ENCODE results near the gene CRKL.

The CRKL gene

GRCh38 chr22:20920881-20921203, 3.6 kb downstream of the CRKL start:
- peak overlapping the region; percentile 99; the same call in 1 of the 2 replicates for H3K9ac ChIP-seq (ENCODE audit: low read depth, low read length)

GRCh38 chr22:20922141-20922751, 5.0 kb downstream of the CRKL start:
- Histone ChIP-seq H3K27me3 (ENCODE audit: insufficient read depth, low read length, poor library complexity) (no peaks in the 10 kb centered on the region), H3K4me3 (ENCODE audit: low read depth in 1 of 2, low read length in 2 of 2) (0 out of 4 replicates have a peak overlapping the region, but pooled peaks of 1 of the 2 experiments have one; percentile 12), H3K9me3 (ENCODE audit: insufficient read depth, low read length, severe bottlenecking) (no peaks in the 10 kb centered on the region), H3K79me2 (ENCODE audit: insufficient read depth, low read length) (peaks cover 100% of the 10 kb centered on the region), H3K4me2 (ENCODE audit: insufficient read depth, low read length) (peak overlapping the region; percentile 87; the same call in 1 of the 2 replicates), H3K4me1 (ENCODE audit: insufficient read depth, low read length) (peaks cover 47% of the 10 kb centered on the region), H4K20me1 (ENCODE audit: insufficient read depth, low read length) (peaks cover 81% of the 10 kb centered on the region), H3K36me3 (ENCODE audit: insufficient read depth, low read length) (peaks cover 54% of the 10 kb centered on the region), H2AFZ (ENCODE audit: low read depth, low read length) (no peak overlapping the region), H3K9ac (ENCODE audit: low read depth, low read length) (0 out of 2 replicates have a peak overlapping the region, but pooled peaks have one; percentile 21), H3K27ac (ENCODE audit: low read length) (no peak overlapping the region)
- ATAC-seq (ENCODE audit: insufficient read depth, low read depth) (no peak), DNase-seq (no peak)
- TF ChIP-seq EZH2 (IDR thresholded peaks at IDR 0.05; ENCODE audit: borderline replicate concordance, low read depth, low read length, severe bottlenecking) (no peak), CTCF (IDR thresholded peaks at IDR 0.05; ENCODE audit: borderline replicate concordance, extremely low read depth, low read length, poor library complexity, severe bottlenecking) (no peak)

More at GRCh38 chr22:20920881-20921203, 3.6 kb downstream of the CRKL start:
- H3K4me2 ChIP-seq (ENCODE audit: insufficient read depth, low read length), result peak overlapping the region; percentile 87
- H3K36me3 ChIP-seq (ENCODE audit: insufficient read depth, low read length), result peaks cover 45% of the 10 kb centered on the region
- H3K27me3 ChIP-seq (ENCODE audit: insufficient read depth, low read length, poor library complexity), result no peaks in the 10 kb centered on the region
- peak overlapping the region; percentile 8; the same call in 1 of the 2 replicates for H3K27ac ChIP-seq (ENCODE audit: low read length)
- TF ChIP-seq CTCF (IDR thresholded peaks at IDR 0.05; ENCODE audit: borderline replicate concordance, extremely low read depth, low read length, poor library complexity, severe bottlenecking), result no peak
- peaks cover 70% of the 10 kb centered on the region for H4K20me1 ChIP-seq (ENCODE audit: insufficient read depth, low read length)
- ATAC-seq (ENCODE audit: insufficient read depth, low read depth) (no peak), DNase-seq (no peak)
- H2AFZ ChIP-seq (ENCODE audit: low read depth, low read length), result no peak overlapping the region
- no peaks in the 10 kb centered on the region for H3K9me3 ChIP-seq (ENCODE audit: insufficient read depth, low read length, severe bottlenecking)
- peaks cover 91% of the 10 kb centered on the region for H3K79me2 ChIP-seq (ENCODE audit: insufficient read depth, low read length)
- peaks cover 53% of the 10 kb centered on the region for H3K4me1 ChIP-seq (ENCODE audit: insufficient read depth, low read length)
- peak overlapping the region in 1 of 2 experiments; percentile 100; a peak in 2 of 4 replicates for H3K4me3 ChIP-seq (ENCODE audit: low read depth in 1 of 2, low read length in 2 of 2)

DNA sequence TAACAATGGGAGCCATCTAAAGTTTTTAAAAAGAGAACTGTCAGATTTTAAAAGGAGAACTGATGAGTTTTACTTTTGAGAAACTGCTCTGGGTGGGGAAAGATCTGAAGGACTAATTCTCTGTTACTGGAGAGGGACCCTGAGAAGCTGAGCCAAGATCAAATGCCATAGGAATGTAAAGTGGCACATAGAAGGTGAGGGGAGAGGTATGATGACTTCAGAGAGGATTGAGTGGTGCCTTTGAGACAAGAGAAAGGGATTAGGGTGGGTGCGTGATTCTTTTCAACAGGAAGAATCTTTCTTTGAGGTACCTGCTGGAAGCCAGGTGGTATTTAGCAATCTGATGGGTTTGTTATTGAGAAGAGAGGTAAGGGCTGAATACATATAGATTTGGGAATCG, 9.0 kb downstream of the CRKL start:
- H3K4me3 ChIP-seq (ENCODE audit: low read depth in 1 of 2, low read length in 2 of 2), result no peak overlapping the region
- H3K27ac ChIP-seq (ENCODE audit: low read length), result no peak overlapping the region
- ATAC-seq (ENCODE audit: insufficient read depth, low read depth), result no peak
- no peak overlapping the region for H3K9ac ChIP-seq (ENCODE audit: low read depth, low read length)
- no peak overlapping the region for H2AFZ ChIP-seq (ENCODE audit: low read depth, low read length)
- H3K79me2 ChIP-seq (ENCODE audit: insufficient read depth, low read length), result peaks cover 99% of the 10 kb centered on the region
- no peak overlapping the region for H3K4me2 ChIP-seq (ENCODE audit: insufficient read depth, low read length)
- peaks cover 46% of the 10 kb centered on the region for H3K36me3 ChIP-seq (ENCODE audit: insufficient read depth, low read length)
- no peaks in the 10 kb centered on the region for H3K27me3 ChIP-seq (ENCODE audit: insufficient read depth, low read length, poor library complexity)
- no peak for DNase-seq
- H4K20me1 ChIP-seq (ENCODE audit: insufficient read depth, low read length), result peaks cover 80% of the 10 kb centered on the region
- H3K9me3 ChIP-seq (ENCODE audit: insufficient read depth, low read length, severe bottlenecking), result no peaks in the 10 kb centered on the region
- peaks cover 28% of the 10 kb centered on the region for H3K4me1 ChIP-seq (ENCODE audit: insufficient read depth, low read length)
- no peak for TF ChIP-seq CTCF (IDR thresholded peaks at IDR 0.05; ENCODE audit: borderline replicate concordance, extremely low read depth, low read length, poor library complexity, severe bottlenecking)
- TF ChIP-seq EZH2 (IDR thresholded peaks at IDR 0.05; ENCODE audit: borderline replicate concordance, low read depth, low read length, severe bottlenecking), result no peak

Measured in DND-41 (cell line).